ENCODE data around the gene ATG5.
A peak's percentile ranks its signal among the peaks of the same experiment; 100 is the strongest.

Gene ATG5

DNA sequence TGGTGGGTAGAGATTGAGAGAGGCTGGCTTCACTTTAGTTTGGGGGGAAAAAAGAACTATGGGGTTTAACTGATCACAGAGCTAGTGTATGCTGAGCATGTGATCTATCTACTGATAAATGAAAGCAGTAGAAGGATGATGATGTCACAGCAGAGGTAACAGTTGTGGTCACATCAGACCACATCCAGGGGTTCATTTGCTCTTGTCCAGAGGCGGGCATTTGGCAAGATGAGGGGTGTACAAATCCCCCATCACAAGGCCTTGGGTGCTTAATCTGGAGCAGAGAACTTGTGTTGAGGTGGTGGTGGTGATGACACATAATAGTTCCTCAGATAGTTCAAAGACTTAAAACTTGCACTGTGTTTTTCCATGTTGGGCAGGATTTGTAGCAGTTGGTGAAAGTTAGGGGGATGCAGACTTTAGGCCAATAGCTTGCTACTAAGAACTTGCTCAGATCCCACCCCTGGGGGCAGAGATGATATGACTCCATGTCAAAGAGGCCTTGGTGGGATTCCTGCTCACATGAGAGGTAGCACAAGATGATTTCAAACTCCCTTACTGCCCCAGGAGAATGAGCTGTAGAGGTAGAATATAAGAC, 176.0 kb downstream of the ATG5 start:
- no peak for DNase-seq

DNA sequence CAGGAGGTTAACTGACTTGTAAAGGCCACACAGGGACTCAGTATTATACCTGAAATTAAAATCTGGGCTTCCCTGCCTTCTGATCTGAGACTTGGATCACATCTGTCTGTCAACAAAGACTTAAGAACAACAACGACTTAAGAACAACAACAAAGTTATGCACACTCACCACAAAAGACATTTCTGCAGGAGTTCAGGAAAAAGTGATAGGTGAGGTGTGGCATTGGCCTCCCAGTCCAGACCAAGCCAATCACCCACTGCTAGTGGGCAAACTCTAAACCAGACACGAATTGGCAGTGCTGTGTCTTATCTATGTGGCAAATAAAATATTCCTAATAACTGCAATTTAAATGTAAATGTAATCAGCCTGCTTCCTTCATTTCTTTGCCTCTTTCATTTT, 178.1 kb downstream of the ATG5 start:
- no peak for DNase-seq

DNA sequence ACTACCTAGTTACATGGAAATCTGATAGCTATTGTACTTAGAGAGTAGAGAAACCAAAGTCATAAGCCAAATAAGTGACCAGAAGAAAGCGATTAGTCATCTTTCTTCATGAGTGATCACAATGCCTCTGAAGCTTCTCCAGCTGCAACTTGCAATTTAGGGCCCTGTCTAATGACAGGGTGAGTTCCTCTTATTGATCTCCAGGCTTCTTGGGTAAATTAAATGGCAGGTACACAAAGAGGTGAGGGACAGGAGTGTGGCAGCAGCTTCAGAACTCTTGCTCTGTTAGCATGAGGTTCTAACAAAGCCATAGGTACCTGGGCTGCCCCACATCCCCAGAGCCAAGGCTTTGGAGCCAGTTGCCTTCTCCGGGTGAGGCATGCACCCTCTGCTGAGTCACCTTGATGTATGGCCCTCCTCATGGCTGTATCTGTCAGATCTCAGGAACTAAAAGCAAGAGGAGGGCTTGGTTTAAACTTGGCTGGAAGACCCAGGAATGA, 178.7 kb downstream of the ATG5 start:
- no peak for DNase-seq

DNA sequence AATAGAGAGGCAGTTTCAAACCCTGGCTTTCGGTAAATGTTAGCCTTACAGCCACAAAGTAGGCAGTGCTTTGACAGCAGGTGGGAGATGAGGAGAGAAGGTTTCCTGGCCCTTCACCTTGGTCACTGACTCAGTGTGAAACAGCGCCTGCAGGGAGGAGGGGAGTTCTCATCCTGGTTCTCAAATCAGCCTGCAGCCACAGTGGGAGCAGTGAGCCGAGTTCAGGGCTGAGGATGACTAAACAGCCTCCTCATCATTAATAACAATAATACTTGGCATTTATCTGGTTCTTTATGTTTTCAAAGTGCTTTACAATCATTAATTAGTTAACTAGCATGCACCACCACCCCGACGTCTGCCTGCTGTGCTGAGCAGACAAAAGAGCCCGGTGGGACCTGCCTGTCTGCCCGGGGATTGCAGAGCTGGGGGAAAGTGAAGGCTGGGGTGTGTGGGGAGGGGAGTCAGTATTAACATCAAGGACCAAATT, 179.8 kb downstream of the ATG5 start:
- DNase-seq = no peak

DNA sequence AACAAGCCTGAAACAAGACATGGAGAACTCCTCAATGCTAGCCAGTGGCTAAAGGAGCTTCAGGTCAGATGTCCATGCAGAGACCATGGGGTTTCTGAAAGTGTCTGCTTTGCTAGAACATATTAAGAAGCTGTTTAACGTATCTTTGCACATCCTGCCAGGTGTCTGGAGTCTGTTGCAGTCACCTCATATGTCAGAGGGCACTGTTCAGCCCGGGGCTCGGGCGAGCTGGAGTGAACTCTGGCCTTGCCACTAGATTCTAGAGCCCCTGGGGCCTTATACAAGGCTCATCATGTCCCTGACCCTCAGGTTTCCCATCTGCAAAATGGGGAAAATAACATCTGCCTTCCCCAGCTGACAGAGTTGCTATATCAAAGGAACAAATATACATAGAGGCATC, 180.4 kb downstream of the ATG5 start:
- no peak for DNase-seq

DNA sequence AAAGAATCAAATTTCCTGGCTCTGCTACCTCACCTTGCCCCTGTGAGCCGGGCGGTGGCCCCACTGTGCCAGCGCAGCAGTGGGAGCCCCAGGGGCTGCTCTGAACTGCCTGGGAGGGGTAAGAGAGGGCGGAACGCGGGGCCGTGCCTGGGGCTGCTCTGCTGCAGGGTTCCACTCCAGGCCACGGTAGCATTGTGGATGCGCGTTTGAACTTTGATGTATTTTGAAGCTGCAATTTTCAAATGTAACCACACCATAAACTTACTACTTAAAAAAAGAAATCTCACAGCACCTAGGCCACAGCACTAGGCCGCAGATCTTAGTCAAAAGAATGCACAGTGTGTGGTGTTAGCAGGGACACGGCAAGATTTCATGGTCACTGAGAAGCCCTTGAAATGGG, 181.9 kb downstream of the ATG5 start:
- DNase-seq = no peak

DNA sequence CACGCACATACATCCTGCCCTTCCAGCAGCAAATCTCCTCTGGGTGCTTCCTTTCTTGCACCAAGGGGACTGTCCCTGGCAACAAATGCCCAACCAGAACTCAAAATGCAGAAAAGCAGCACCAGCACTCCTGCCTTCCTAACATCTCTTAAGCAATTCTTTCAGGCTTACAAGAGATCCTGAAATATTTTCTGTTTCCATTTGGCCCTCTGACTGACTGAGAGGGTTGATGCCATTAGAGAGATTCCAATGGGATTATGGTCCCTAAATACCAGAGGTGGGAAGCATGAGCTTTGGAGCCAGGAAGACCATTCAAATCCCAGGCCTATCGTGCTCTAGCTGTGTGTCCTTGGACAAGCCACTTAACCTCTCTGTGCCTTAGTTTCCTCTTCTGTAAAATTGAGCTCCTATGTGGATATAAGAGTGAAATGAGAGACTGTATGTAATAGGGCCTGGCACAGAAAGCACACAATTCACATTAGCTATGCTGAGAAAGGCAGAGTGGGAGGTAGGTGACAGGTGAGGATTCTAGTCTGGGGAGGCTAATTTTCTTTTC, 182.6 kb downstream of the ATG5 start:
- DNase-seq = no peak

DNA sequence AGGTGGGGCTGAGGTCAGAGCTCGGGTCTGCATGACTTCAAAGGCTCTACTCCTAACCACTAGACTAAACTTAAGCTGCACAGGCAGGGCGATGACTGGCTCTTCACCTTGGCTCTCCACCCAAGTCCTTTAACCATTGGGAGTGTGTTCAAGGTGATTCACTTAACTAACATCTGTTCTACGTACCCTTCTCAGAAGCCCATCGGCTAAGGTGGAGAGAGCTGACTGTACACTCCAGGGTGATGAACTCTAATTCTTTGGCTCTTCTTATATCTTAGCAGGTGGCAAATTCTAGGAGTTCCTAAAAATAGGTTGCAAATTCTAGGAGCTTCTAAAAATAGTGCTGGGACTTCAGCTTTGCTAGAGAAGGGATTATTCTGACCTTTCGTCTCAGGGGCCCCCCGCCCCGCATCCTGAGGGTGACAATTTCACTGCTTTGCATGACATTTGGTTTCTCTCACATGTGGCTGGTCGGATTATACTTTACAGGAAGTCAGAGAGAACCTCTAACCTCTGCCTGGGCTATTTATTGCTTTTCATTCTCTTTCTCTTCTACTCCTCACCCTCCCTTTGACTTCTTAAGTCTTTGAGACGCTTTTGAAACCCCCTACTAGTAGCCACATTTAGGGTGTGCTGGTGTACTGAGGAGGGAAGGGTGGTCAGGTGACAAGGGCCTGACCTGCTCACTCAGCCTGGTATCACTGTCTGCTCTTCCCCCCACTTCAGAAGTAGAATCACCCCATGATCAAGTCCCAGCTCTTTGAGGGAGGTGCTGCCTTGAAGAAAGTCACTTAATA, 183.9 kb downstream of the ATG5 start:
- peak; percentile 21 for DNase-seq

DNA sequence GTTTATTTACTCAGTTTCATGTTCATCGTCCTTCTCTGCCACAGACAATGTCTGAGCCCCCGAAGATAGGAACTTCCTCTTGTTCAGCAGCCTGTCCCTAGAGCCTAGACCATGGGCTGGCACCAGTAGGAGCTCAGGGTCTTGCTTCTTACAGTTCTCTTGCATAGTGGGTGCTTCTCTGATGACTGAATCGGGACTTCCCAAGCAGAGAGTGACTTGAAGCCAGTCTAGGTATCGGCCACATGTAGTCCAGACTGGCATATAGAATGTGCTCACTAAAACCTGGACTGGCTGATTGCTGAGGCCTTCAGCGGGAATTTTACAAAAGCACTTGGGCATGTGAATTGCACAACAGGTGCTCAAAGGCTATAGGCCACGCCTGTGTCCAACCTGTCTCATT, 187.4 kb downstream of the ATG5 start:
- no peak for DNase-seq

DNA sequence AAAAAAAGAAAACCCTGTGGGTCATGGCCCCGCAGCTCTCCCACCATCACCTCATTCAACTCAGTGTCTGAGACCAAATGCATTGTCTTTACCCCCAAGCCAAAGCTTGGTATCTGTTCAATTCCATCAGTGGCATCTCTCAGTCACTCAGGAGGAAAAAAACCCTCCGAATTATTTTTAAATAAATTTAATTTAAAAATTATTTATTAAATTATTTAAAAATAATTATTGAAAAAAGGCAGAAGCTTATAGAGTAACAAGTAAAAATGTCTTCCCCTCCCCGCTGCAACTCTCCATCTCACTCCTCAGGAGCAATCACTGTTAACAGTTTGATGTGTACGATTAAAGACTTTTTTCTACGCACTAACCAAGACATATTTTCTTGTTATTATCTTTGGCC, 188.7 kb downstream of the ATG5 start:
- DNase-seq = no peak

DNA sequence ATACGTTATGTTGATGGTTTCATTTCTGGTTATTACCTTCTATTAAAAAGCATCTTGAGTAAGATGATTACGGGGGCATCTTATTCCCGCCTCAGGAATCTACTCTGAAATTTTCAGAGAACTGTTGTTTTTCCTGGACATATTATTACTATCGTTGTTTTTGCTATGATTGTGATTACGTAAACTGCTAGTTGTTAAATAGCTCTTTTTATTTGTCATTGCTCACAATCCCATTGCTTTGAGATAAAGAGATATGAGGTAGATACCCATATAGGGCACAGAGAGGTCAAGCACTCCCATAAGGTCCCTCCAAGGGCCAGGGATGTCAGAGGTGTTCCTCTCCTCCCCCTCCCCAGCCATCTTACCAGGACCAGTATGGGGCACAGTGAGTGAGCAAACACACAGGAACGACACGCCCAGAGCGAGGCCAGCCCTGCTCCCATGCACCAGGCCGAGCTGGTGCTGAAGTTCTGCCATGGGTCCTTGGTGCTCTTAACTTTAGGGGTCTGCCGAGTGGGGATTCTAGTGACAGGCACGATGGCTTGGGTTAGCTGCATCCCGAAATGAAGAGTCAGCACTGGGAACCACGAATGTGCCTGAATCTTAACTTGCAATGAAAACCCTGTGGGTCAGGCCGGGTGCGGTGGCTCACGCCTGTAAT, 189.5 kb downstream of the ATG5 start:
- DNase-seq = no peak

DNA sequence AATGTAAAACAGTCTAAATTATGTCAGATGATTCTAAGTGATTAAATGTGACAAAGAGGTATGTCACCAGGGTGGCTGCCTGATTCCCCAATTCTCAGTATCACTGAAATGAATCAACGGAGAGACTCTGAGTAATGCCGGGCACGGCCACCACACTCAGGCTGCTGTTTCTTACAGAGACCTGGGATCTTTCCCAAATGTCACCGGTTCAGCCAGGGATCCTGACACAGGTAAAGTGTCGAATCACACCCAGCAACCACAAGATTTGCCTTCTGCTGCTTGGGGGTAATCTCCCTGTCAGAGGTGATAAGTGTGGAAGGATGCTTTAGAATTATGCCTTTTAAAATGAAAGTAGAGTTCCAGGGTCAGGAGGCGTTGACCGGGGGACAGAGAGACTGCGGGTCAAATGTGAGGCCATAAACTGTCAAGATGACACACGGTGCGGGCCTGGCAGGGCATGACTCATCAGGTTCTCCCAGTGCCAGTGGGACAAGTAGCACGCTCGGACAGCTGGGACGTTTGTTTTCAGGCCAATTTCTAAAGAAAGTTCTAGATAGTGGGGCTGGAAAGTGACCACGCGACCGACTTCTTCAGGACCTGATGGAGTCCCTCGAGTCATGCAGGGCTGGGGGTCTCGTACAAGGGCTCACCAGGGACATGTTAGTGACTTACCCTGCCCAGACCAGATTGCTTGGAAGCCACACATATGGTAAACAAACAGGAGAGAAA, 190.5 kb downstream of the ATG5 start:
- DNase-seq = no peak

Data from activated naive CD4-positive, alpha-beta T cell treated with anti-CD3 and anti-CD28 coated beads, Interleukin-2, amount 50 U/mL, for 16 hours (primary cell).